Nasal cavity respiratory epithelium epithelial cell of viscerocranial mucosa (primary cell): Measurements from ENCODE around the gene DDC. TPM values are rescaled to one million over a fixed set of nuclear protein-coding genes. Genes with fewer than 3 reads are reported as not detected.

Source experiments
- total RNA-seq: library from RNA; depleted of rRNA; stranded (reverse); fragments of >200 nt; gene quantifications from 2 replicates; pipeline ENCODE4 v1.2.3, GENCODE V29; 2014

The DDC gene
- total RNA-seq, result not detected in 2 replicates

GRCh38 chr7:50564640-50565558 lies at the start of gene DDC:
Gene DDC, minus strand, starts transcription at chr7:50565405. Its CDS starts 21,320 bp downstream, at chr7:50544085.

GRCh38 chr7:50449881-50450589 lies 115.2 kb downstream of the DDC start, which contains the start of gene FIGNL1:
Gene FIGNL1, minus strand, starts transcription at chr7:50450350. Its CDS starts 3,063 bp downstream, at chr7:50447287.

Other genes with a start within 250 kb of the DDC start
- gene FIGNL1, start 115.1 kb downstream of the DDC start, total RNA-seq, result 31.0 and 31.8 TPM in 2 replicates
- 40.0 and 87.8 TPM in 2 replicates for gene GRB10, start 217.5 kb upstream of the DDC start, total RNA-seq